Endothelial cell of umbilical vein (primary cell): ENCODE measurements around the gene LYSMD2. TPM values are rescaled to one million over a fixed set of nuclear protein-coding genes. Genes with fewer than 3 reads are reported as not detected.

Source experiments
- BruUV-seq: library from RNA; stranded (reverse); fragments of 400-500 nt; replicated peaks from 2 replicates; lab custom pipeline; 2021; lab: Mats Ljungman, UMichigan
- CTCF ChIA-PET: fragments of 300-600, 350-600 bp; sonication (Branson Sonifier 250); formaldehyde crosslinking; loops from one replicate; lab custom pipeline; 2021; ENCODE audit warnings: antibody characterized with exemption, inconsistent platforms; lab: Charles Lee
- POLR2A ChIA-PET: fragments of 300-600, 350-600 bp; sonication (Branson Sonifier 250); formaldehyde crosslinking; loops from one replicate; lab custom pipeline; 2021; ENCODE audit warnings: antibody characterized with exemption, inconsistent platforms; lab: Charles Lee
- DNase-seq: peaks from one replicate; pipeline ENCODE4 v3.0.0-alpha.2; 2011; ENCODE audit warnings: low read depth, low spot score
- FAIRE-seq: peaks from 2 replicates; lab custom pipeline; 2011; peaks lifted over from hg19 to GRCh38; lab: Jason Lieb, UNC
- H2AFZ ChIP-seq: 2 replicates; pipeline ENCODE4 v1.6.0; 2012; ENCODE audit warnings: low read depth, low read length, control low read depth, inconsistent platforms
- H3K27ac ChIP-seq: 2 replicates; pipeline ENCODE4 v1.5.1; 2011; ENCODE audit warnings: low read depth, mild to moderate bottlenecking, control low read depth, low read length, moderate library complexity; ENCODE audit not compliant: insufficient read depth
- H3K27me3 ChIP-seq, 2 experiments: 2 replicates each; pipeline versions ENCODE4 v1.6.0 to v1.6.1; 2011; ENCODE audit warnings: low read length in 2 of 2, mixed read lengths in 1 of 2; ENCODE audit not compliant: control insufficient read depth in 2 of 2, insufficient read depth in 2 of 2
- H3K36me3 ChIP-seq, 2 experiments: 2 replicates in 1 of 2; 3 replicates in 1 of 2; pipeline ENCODE4 v1.5.1; 2011; ENCODE audit warnings: low read length in 2 of 2, mild to moderate bottlenecking in 1 of 2, moderate library complexity in 1 of 2; ENCODE audit not compliant: control insufficient read depth in 2 of 2, insufficient read depth in 2 of 2; ENCODE audit errors: extremely low read depth in 1 of 2
- H3K4me1 ChIP-seq: 3 replicates; pipeline ENCODE4 v1.5.1; 2011; ENCODE audit warnings: mild to moderate bottlenecking, low read length; ENCODE audit not compliant: control insufficient read depth, insufficient read depth; ENCODE audit errors: extremely low read depth
- H3K4me2 ChIP-seq: 2 replicates; pipeline ENCODE4 v1.6.1; 2011; ENCODE audit warnings: low read length, control low read depth, mixed read lengths; ENCODE audit not compliant: insufficient read depth
- H3K4me3 ChIP-seq, 3 experiments: fragments of 200-600 bp in 1 of 3; sonication (generic), shearing (Covaris generic) in 1 of 3; replicated peaks in 1 of 3; 2 replicates each; pipeline ENCODE4 v1.5.1; 2011 to 2016; ENCODE audit warnings: control low read depth in 3 of 3, low read length in 3 of 3, mild to moderate bottlenecking in 2 of 3, inconsistent platforms in 1 of 3, low read depth in 1 of 3, moderate library complexity in 1 of 3; ENCODE audit not compliant: insufficient read depth in 1 of 3
- H3K79me2 ChIP-seq: 2 replicates; pipeline ENCODE4 v1.6.0; 2012; ENCODE audit warnings: low read length, inconsistent platforms; ENCODE audit not compliant: control insufficient read depth, insufficient read depth
- H3K9ac ChIP-seq: replicated peaks from 2 replicates; pipeline ENCODE3; 2011; ENCODE audit warnings: low read length, control low read depth; ENCODE audit not compliant: insufficient read depth; ENCODE audit errors: extremely low read depth
- H3K9me1 ChIP-seq: replicated peaks from 3 replicates; pipeline ENCODE4 v1.6.0; 2011; ENCODE audit warnings: mild to moderate bottlenecking, low read length; ENCODE audit not compliant: control insufficient read depth, insufficient read depth; ENCODE audit errors: extremely low read depth
- H3K9me3 ChIP-seq: replicated peaks from 2 replicates; pipeline ENCODE4 v1.5.1; 2012; ENCODE audit warnings: low read length, inconsistent platforms; ENCODE audit not compliant: control insufficient read depth, insufficient read depth
- H4K20me1 ChIP-seq: replicated peaks from 2 replicates; pipeline ENCODE3; 2011; ENCODE audit warnings: mild to moderate bottlenecking, low read length; ENCODE audit not compliant: control insufficient read depth, insufficient read depth; ENCODE audit errors: extremely low read depth
- CTCF ChIP-seq, 2 donors: IDR thresholded peaks; 1 replicate in 1 of 2; 2 replicates in 1 of 2; pipeline ENCODE4 v1.5.1; 2011; ENCODE audit warnings: low read length in 2 of 2, mild to moderate bottlenecking in 2 of 2, moderate library complexity in 2 of 2, control low read depth in 1 of 2, inconsistent platforms in 1 of 2, low read depth in 1 of 2; ENCODE audit not compliant: insufficient read depth in 1 of 2; ENCODE audit errors: extremely low read depth in 1 of 2
- EZH2 ChIP-seq: IDR thresholded peaks from 2 replicates; pipeline ENCODE4 v1.6.1; 2012; ENCODE audit warnings: borderline replicate concordance, low read depth, mild to moderate bottlenecking, moderate library complexity, low read length, inconsistent platforms; ENCODE audit not compliant: severe bottlenecking
- FOS ChIP-seq: IDR thresholded peaks from 2 replicates; pipeline ENCODE4 v1.6.1; 2011; ENCODE audit warnings: mild to moderate bottlenecking, low read length, moderate library complexity, borderline replicate concordance; ENCODE audit not compliant: insufficient read depth
- GATA2 ChIP-seq: IDR thresholded peaks from 2 replicates; pipeline ENCODE4 v1.7.0; 2011; ENCODE audit warnings: low read depth, mild to moderate bottlenecking, moderate library complexity, mixed read lengths, low read length; ENCODE audit not compliant: insufficient read length, insufficient read depth
- JUN ChIP-seq: IDR thresholded peaks from 2 replicates; pipeline ENCODE4 v1.6.1; 2011; ENCODE audit warnings: borderline replicate concordance, low read depth; ENCODE audit not compliant: insufficient read length, insufficient read depth
- MAX ChIP-seq: IDR thresholded peaks from 2 replicates; pipeline ENCODE4 v1.6.1; 2011; ENCODE audit not compliant: insufficient read depth, insufficient read length
- MYC ChIP-seq: IDR thresholded peaks from one replicate; pipeline ENCODE4 v1.6.1; 2011; ENCODE audit warnings: mild to moderate bottlenecking, low read depth, low read length
- POLR2A ChIP-seq: IDR thresholded peaks from 2 replicates; pipeline ENCODE4 v1.6.1; 2012; ENCODE audit warnings: low read depth, mild to moderate bottlenecking, control low read depth, low read length
- POLR2AphosphoS5 ChIP-seq: IDR thresholded peaks from 2 replicates; pipeline ENCODE4 v1.6.1; 2012; ENCODE audit warnings: low read depth, mild to moderate bottlenecking, control low read depth, low read length, moderate library complexity; ENCODE audit not compliant: insufficient read depth
- dilution Hi-C: fragments of 300-500 bp; cut with MboI; formaldehyde crosslinking; loops from one replicate; pipeline ENCODE4 v1.15.0; 2019; ENCODE audit warnings: low sequenced_read_pairs; ENCODE audit not compliant: extremely low pct_ligation_motif_present
- intact Hi-C: fragments of 100-400 bp; cut with micrococcal nuclease; formaldehyde crosslinking; loops from one replicate; pipeline ENCODE4 v1.10.0; 2022
- polyA plus RNA-seq, 4 experiments: library from polyadenylated mRNA; depleted of rRNA in 3 of 4; stranded (reverse) in 3 of 4; unstranded in 1 of 4; fragments of >200 nt; gene quantifications; 2 replicates each; pipeline versions ENCODE4 v1.2.1 to v1.2.3, GENCODE V29; 2011 to 2012; ENCODE audit warnings: missing spikeins in 1 of 4
- total RNA-seq: library from RNA; stranded (reverse); gene quantifications from 2 replicates; pipeline ENCODE4 v1.2.3, GENCODE V29; 2021

The LYSMD2 gene
- total and polyA plus RNA-seq, 2 donors (not counting 3 experiments of a cell fraction or from before 2014, with no cell fraction given), result 6.2 to 8.0 TPM

GRCh38 chr15:51696566-51696965 is 40.9 kb downstream of the LYSMD2 start:
- no peak overlapping the region for H2AFZ ChIP-seq
- no peak overlapping the region for H3K9ac ChIP-seq
- POLR2A ChIA-PET, result no interaction called here
- TF ChIP-seq JUN (no peak), GATA2 (no peak), POLR2A (no peak), CTCF (IDR thresholded peaks at IDR 0.05; ENCODE audit: extremely low read depth in 1 of 2, insufficient read depth in 1 of 2, low read depth in 1 of 2, low read length in 2 of 2) (no peak), MAX (no peak), POLR2AphosphoS5 (no peak), EZH2 (no peak), FOS (no peak), MYC (no peak)
- dilution Hi-C loops, result no loop called here
- H3K4me3 ChIP-seq, result no peak overlapping the region
- intact Hi-C loops, result no loop called here
- CTCF ChIA-PET, result interaction anchor here (1.0 kb wide), 1 partner anchor 10 kb away, joined by 3 read pairs; no protein-coding TSS in a partner anchor
- FAIRE-seq (no peak), DNase-seq (no peak)
- H3K4me2 ChIP-seq, result no peak overlapping the region
- H3K9me1 ChIP-seq, result no peaks in the 10 kb centered on the region
- H3K27me3 ChIP-seq, result peaks cover 11 to 34% of the 10 kb centered on the region in 2 experiments
- BruUV-seq, result no TSS peak
- no peak overlapping the region for H3K27ac ChIP-seq
- no peaks in the 10 kb centered on the region for H3K36me3 ChIP-seq
- H3K79me2 ChIP-seq, result no peaks in the 10 kb centered on the region
- H3K9me3 ChIP-seq, result no peaks in the 10 kb centered on the region
- no peaks in the 10 kb centered on the region for H4K20me1 ChIP-seq
- no peaks in the 10 kb centered on the region for H3K4me1 ChIP-seq
